ENCODE measurements around the gene SSUH2. TPM values are rescaled to one million over a fixed set of nuclear protein-coding genes. Genes with fewer than 3 reads are reported as not detected.
"Not testable (repeated sequence)": the region's sequence is repeated elsewhere in the genome, so short reads cannot be mapped to it uniquely, and the experiment has no call there.

Gene SSUH2
- total RNA-seq, 2 donors from 2014 or later: 5.3 to 7.9 TPM

- no peak for DNase-seq
- no peaks in the 10 kb centered on the region for H3K4me1 ChIP-seq (ENCODE audit: control insufficient read depth, insufficient read depth, low read length)
- no peak overlapping the region for H3K9ac ChIP-seq (ENCODE audit: extremely low read depth, low read length, poor library complexity, severe bottlenecking)
- H3K36me3 ChIP-seq (ENCODE audit: control insufficient read depth, insufficient read depth, low read length): no peaks in the 10 kb centered on the region
- Mint-ChIP-seq H3K4me1 (peaks cover 8% of the 10 kb centered on the region), H3K4me3 (no peak overlapping the region), H3K9me3 (no peaks in the 10 kb centered on the region), H3K27ac (no peak overlapping the region), H3K27me3 (ENCODE audit: insufficient read depth) (no peaks in the 10 kb centered on the region), H3K36me3 (ENCODE audit: low read depth) (no peaks in the 10 kb centered on the region)
- 92 to 100% methylated on average over 5 to 6 of the region's 6 CpGs for WGBS, 2 experiments (ENCODE audit: insufficient coverage in 1 of 2, insufficient read length in 1 of 2)
- TF ChIP-seq CTCF (conservative IDR thresholded peaks at IDR 0.05): no peak
- H3K4me3 ChIP-seq (ENCODE audit: low read length): no peak overlapping the region
- no peaks in the 10 kb centered on the region for H3K9me3 ChIP-seq (ENCODE audit: control insufficient read depth, low read length)
- H3K27ac ChIP-seq (ENCODE audit: low read depth, low read length): no peak overlapping the region
- H3K27me3 ChIP-seq (ENCODE audit: control insufficient read depth, insufficient read depth, low read length, poor library complexity, severe bottlenecking): no peaks in the 10 kb centered on the region
Measured at GRCh38 chr3:8581806-8582445, 62.7 kb downstream of the SSUH2 start.

- no peak overlapping the region for H3K27ac Mint-ChIP-seq
- no peak overlapping the region for H3K4me3 ChIP-seq (ENCODE audit: low read length)
- 90 to 100% methylated on average over 3 of the region's 3 CpGs for WGBS, 2 experiments (ENCODE audit: insufficient coverage in 1 of 2, insufficient read length in 1 of 2)
- no peak for TF ChIP-seq CTCF (conservative IDR thresholded peaks at IDR 0.05)
- no peaks in the 10 kb centered on the region for H3K4me1 ChIP-seq (ENCODE audit: control insufficient read depth, insufficient read depth, low read length)
- no peaks in the 10 kb centered on the region for H3K9me3 Mint-ChIP-seq
- H3K36me3 ChIP-seq (ENCODE audit: control insufficient read depth, insufficient read depth, low read length): peaks cover 3% of the 10 kb centered on the region
- no peaks in the 10 kb centered on the region for H3K36me3 Mint-ChIP-seq (ENCODE audit: low read depth)
- no peak overlapping the region for H3K9ac ChIP-seq (ENCODE audit: extremely low read depth, low read length, poor library complexity, severe bottlenecking)
- no peak overlapping the region for H3K4me3 Mint-ChIP-seq
- DNase-seq: no peak
- H3K27me3 ChIP-seq (ENCODE audit: control insufficient read depth, insufficient read depth, low read length, poor library complexity, severe bottlenecking): no peaks in the 10 kb centered on the region
- peaks cover 8% of the 10 kb centered on the region for H3K4me1 Mint-ChIP-seq
- no peaks in the 10 kb centered on the region for H3K9me3 ChIP-seq (ENCODE audit: control insufficient read depth, low read length)
- H3K27ac ChIP-seq (ENCODE audit: low read depth, low read length): no peak overlapping the region
- no peaks in the 10 kb centered on the region for H3K27me3 Mint-ChIP-seq (ENCODE audit: insufficient read depth)
Measured at GRCh38 chr3:8581373-8581772, 63.2 kb downstream of the SSUH2 start.

- not testable (repeated sequence) for H3K27me3 ChIP-seq (ENCODE audit: control insufficient read depth, insufficient read depth, low read length, poor library complexity, severe bottlenecking); H3K27ac ChIP-seq (ENCODE audit: low read depth, low read length); H3K27ac Mint-ChIP-seq; H3K4me1 Mint-ChIP-seq; H3K4me3 ChIP-seq (ENCODE audit: low read length); H3K4me3 Mint-ChIP-seq; H3K9ac ChIP-seq (ENCODE audit: extremely low read depth, low read length, poor library complexity, severe bottlenecking); DNase-seq; H3K9me3 ChIP-seq (ENCODE audit: control insufficient read depth, low read length); H3K9me3 Mint-ChIP-seq; H3K4me1 ChIP-seq (ENCODE audit: control insufficient read depth, insufficient read depth, low read length); H3K27me3 Mint-ChIP-seq (ENCODE audit: insufficient read depth); H3K36me3 Mint-ChIP-seq (ENCODE audit: low read depth)
- peaks cover 11% of the 10 kb centered on the region for H3K36me3 ChIP-seq (ENCODE audit: control insufficient read depth, insufficient read depth, low read length)
- WGBS, 2 experiments (ENCODE audit: insufficient coverage in 1 of 2, insufficient read length in 1 of 2): 81 to 86% methylated on average over 4 to 5 of the region's 5 CpGs
Measured at GRCh38 chr3:8580434-8580833, 64.2 kb downstream of the SSUH2 start.

GRCh38 chr3:8579943-8580342 is 64.7 kb downstream of the SSUH2 start:
- Histone ChIP-seq H3K27me3 (ENCODE audit: control insufficient read depth, insufficient read depth, low read length, poor library complexity, severe bottlenecking) (no peaks in the 10 kb centered on the region), H3K4me3 (ENCODE audit: low read length) (no peak overlapping the region), H3K4me1 (ENCODE audit: control insufficient read depth, insufficient read depth, low read length) (no peaks in the 10 kb centered on the region), H3K9me3 (ENCODE audit: control insufficient read depth, low read length) (no peaks in the 10 kb centered on the region), H3K36me3 (ENCODE audit: control insufficient read depth, insufficient read depth, low read length) (peaks cover 16% of the 10 kb centered on the region), H3K27ac (ENCODE audit: low read depth, low read length) (no peak overlapping the region), H3K9ac (ENCODE audit: extremely low read depth, low read length, poor library complexity, severe bottlenecking) (no peak overlapping the region)
- H3K4me3 Mint-ChIP-seq: no peak overlapping the region
- no peaks in the 10 kb centered on the region for H3K36me3 Mint-ChIP-seq (ENCODE audit: low read depth)
- no peak for TF ChIP-seq CTCF (conservative IDR thresholded peaks at IDR 0.05)
- WGBS, 2 experiments (ENCODE audit: insufficient coverage in 1 of 2, insufficient read length in 1 of 2): 91 to 96% methylated on average over 3 to 5 of the region's 5 CpGs
- peaks cover 8% of the 10 kb centered on the region for H3K4me1 Mint-ChIP-seq
- H3K27me3 Mint-ChIP-seq (ENCODE audit: insufficient read depth): no peaks in the 10 kb centered on the region
- no peak for DNase-seq
- H3K27ac Mint-ChIP-seq: no peak overlapping the region
- no peaks in the 10 kb centered on the region for H3K9me3 Mint-ChIP-seq

Measured in endodermal cell (in vitro differentiated cells).